GM18909 (cell line): Measurements from ENCODE around the gene SNX19.
"Not testable (repeated sequence)": the region's sequence is repeated elsewhere in the genome, so short reads cannot be mapped to it uniquely, and the experiment has no call there.

Source experiments
- ATAC-seq: cut with Tn5 transposase; IDR thresholded peaks from one replicate; pipeline ENCODE4 v1.9.1; 2021; ENCODE audit warnings: mild to moderate bottlenecking; ENCODE audit not compliant: unreplicated experiment, poor library complexity

The SNX19 gene

DNA sequence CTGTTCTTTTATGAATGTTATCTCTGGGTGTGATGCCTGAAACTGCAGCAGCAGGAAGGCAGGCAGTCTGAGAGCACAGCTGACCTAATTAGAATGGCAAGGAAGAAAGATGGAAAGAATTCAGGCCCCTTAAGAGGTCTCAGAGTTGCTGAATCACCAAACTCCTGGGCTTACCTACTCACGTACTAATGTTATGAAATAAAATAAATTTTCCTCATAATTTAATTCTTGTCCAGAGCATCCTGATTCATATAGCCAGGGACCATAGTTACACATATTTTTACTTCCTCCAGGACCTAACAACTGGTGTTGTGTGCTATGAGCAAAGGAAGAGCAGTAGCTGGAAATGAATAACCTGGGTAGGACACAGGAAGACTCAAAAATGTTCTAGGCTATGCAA is 41.9 kb downstream of the SNX19 start:
- ATAC-seq = no peak

DNA sequence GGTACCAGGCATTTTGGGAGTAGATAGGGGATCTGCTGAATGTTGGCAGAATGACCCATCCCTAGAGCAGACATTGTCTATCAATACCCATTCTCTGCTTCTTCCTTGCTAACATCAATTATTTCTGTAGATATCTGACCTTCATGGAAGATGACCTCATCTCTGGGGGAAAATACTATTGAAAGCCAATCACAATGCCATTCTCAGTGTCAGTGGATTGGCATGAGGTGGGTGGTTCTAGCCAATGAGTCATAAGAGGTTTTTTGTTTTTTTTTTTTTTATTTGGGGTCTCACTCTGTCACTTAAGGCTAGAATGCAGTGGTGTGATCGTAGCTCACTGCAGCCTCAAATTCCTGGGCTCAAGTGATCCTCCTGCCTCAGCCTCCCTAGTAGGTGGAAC is 42.5 kb downstream of the SNX19 start:
- ATAC-seq = no peak

DNA sequence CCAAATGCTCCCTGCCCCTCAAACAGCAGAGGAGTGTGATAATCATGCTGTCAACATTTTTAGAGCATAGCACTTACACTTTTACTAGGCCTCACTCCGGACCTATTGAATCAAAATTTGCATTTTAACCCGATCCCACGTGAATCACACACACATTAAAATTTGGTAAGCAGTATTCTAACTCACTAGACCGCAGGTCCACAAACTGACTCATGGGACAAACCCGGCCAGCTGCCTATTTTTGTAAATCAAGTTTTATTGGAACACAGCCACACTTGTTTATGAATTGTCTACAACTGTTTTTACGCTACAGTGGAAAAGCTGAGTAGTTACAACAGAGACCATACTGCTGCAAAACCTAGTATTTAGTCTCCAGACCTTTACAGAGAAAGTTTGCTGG is 43.3 kb downstream of the SNX19 start:
- ATAC-seq = no peak

DNA sequence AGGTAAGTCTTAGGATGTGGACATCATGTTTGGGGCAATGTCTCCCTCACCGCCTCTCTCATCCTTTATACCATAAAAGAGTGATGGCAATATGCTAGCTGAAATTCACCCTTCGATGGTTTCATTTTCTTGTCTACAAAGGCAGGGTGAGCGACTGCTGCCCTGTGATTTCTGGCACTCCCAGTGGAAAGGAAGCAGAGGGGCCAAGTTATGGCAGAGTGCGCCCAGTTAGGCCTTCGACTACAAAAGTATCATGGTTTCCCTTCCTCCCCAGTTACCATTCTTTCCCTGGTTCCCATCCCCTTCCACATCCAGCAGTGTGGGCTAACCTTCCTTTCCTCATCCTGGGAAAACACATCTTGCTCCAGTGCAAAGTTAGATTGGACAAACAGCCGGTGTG is 43.8 kb downstream of the SNX19 start:
- no peak for ATAC-seq

DNA sequence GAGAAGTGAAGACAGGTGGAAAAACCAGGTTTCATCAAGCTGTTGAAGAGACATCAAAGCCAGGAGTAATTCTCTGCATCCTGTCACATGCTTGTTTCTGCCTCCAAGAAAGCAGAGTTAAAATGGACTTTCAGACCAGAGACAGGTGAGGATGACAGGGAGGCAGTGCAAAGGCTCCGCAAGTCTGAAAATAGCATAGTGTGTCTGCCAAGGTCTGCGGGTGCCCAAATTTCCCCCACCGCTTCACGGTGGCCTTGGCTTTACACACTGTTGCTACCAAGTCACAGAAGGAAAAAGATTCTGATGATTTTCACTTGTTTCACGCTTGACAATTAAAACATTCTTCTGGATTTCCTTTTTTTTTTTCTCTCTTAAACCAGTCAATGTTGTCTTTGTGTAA is 44.2 kb downstream of the SNX19 start:
- ATAC-seq = no peak

DNA sequence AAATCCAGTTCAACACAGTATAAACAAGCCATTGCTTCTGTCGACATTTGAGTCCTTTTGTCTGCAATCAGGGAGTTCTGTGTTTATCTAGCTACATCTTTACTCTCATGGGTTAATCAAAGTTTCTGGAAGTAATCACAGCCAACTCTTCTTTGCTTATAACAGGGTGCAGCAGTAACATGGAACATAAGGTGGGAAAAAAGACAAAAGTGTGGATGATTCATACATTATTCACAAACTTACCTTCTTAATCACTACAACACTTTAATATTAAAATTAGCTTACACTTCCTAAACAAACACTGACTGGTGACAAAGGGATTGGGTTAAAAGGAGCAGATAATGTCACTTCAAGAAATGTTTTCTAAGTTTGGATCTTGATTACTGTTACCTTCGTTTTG is 44.7 kb downstream of the SNX19 start:
- no peak for ATAC-seq

DNA sequence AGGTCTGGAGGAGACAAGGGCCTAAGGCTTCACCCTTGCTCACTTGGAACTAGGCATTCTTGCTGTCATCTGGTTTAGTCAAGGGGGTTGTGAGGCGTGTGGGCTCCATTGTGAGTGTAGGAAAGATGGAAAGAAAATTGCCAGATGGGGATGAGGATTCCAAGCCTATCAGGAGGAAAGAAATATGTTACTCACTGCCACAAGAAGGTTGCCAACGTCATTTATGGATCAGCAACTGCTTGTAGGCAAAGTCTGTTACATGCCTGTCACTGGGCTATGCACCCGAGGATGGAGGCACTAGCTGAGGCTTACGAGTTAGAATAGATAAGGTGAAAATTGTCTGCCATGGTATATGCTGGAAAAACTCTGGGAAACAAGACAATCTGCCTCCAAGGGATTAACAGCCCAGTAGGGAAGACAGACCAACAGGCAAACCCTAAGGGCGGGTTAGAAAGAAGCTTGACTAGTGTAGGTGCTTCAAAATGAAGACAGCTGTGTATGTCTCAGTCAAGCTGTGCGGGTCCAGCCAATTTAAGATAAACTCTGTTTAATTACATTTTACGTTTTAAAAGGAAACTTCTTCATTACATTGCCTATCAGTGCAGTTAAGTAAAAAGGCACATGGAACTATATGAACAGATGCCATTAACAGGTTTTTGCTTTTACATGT is 47.4 kb downstream of the SNX19 start:
- no peak for ATAC-seq

DNA sequence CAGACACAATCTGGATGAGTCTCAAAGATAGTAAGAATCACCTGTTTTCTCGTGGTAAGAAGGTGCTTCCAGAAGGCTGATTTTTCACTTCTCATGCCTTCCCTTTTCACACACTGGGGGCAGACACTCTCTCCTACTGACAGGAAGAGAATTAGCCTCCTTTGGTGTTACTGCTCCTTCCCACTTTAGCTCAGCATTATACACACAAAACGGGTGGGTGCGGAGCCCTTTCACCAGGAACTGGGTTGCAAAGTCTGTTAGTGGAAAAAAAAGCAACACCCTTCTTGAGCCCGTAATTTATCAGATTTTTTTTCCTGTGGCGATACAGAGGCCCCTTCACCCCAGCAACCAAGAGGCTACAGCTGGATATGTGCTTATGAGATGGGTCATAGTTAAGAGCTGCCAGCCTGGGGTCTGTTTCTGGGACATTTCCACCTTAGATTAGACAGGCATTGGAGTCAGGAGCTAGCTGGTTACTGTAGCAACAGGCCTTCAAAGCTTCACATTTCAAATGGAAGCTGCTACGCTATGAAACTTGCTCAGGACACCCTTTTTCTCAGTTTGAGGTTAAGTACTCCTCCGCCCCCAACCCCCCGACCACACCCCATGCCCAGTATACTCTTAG is 48.1 kb downstream of the SNX19 start:
- no peak for ATAC-seq

DNA sequence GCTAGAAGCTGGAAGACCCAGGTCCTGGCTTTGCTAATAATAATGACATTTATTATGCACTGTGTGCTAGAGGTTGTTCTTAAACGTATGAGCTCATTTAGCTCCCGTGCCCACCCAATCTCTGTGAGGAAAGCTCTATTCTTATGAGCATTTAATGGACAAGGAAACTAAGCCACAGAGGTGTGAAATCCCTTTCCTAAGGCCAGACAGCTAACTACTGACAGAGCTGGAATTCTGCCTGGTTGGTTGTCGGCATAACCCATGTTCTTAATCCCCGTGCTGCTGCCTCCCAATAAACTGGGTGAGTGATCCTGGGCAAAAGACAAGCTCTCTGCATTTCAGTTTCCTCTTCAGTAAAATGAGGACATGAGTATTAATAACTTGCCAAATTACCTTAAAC is 49.4 kb downstream of the SNX19 start:
- no peak for ATAC-seq

DNA sequence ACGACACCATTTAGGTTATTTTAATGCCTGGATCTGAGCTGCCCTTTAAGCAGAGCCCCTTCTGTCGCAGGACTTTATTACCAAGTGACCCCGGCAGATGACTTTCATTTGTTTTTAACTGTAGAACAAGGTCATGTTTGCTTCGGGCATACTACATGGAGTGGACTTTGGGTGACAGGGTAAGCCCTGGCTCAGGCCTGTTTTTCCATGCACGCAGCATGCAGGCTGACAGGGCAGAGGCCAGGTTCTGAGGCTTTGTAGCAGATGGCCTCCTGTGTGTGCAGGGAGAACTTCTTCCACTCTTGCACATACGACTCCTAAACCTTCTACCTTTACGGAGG is 50.5 kb downstream of the SNX19 start:
- no peak for ATAC-seq

DNA sequence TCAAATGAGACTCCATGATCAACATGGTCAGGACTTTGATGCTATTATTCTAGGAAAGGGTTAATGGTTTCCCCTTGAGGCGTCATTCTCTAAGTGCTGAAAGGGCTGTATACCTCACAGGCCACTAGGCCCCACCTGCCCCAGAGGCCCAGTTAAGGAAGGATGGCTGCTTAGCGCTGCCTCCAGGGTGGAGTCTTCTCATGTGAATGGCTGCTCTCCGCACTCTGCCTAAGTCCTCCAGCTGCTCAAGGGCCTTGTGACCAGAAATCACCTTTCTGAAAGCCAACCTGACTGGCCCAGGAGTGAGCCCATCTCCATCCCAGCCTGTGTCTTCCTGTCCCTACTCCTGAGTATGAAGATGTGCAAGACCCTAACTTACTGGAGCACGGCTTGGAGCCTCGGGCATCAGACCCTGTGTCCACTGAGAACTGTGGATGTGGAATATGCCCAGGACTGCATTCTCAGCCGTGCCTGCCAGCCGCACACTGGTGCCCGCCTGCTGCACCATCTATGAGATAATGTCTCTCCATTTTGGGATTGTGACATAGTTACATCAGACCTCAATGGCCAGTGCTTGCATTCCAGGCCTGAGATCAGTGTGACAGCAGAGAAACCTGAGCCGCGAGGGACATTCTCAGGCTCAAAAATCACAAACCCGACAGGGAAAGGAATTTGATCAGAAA is 51.0 kb downstream of the SNX19 start:
- no peak for ATAC-seq

DNA sequence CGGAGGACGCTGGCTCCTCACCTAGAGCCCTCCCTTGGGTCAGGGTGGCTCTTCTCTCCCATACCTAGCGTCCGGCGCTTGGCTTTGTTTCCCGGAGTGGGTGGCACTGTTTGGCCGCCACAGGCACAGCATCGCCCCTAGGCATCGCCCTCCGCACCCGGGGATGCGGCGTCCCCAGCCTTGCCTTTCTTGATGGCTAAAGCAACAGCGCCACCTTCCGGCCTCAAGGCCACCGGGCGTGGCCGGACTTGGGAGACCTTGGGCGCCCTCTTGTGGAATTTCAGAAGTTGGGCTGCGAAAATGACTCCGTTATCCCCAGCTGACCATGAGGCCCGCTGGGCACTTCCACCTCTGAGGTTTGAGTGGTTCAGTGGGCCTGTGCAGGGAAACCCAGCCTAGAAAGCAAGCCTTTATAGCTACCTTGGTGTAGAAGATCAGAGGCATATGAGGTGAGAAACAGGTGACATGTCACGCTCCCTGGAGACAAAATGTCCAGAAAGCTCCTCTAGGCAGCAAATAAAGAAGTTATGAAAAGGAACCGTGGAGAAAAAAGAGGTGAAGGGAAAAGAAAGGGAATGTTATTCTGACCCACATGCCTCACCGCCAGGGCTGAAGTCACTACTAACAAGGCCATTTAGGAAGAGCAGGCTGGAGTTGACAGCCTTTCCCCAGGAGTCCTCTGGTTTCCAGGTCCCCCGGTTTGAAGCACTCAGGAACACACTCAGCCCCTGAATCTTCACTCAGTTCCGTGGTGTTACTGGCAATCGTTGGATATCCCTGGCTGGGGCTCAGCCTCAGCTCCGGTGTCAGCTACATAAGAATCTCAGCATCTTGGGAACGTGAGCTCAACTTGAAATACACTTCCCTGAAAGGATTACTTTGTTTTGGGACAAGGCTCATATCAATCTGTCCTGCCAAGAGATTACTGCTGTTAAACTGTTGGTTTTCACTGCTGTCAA is 54.1 kb downstream of the SNX19 start:
- peak; percentile 75 for ATAC-seq

DNA sequence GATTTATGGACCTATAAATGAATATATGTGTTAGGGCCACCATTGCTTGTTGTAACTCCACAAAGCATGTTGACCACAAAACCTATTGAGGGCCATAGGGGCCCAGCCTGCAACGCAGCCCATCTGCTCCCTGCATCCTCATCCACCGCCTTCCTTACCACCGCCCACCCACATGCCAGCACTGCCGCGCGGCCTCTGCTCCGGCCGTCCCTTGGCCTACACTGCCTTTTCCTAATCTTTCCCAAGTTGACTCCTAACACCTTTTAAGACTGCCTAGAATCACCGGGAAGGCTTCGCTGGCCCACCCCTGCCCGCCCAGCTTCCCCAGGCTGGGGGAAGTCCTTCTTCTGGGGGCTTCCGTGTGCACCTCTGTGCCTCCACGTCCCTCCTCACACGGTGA is 55.0 kb downstream of the SNX19 start:
- ATAC-seq = no peak

DNA sequence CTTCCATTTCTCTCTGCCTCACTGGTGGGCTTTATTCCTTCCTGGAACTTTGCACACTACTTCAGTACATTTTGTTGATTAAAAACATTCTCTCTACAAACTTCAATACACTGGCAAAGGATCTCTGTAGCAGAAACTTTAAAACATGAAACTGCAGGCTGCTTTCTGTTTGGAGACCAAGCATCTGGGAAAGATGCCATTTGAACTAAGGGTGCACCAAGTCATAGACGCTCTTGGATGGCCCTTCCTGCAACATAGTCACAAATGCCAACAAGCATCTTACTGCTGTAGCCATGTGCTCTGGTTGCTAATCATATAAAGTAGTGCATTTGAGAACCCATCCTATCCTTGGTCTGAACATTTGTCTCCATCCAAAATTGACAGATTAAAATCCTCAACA is 56.4 kb downstream of the SNX19 start:
- ATAC-seq = no peak

DNA sequence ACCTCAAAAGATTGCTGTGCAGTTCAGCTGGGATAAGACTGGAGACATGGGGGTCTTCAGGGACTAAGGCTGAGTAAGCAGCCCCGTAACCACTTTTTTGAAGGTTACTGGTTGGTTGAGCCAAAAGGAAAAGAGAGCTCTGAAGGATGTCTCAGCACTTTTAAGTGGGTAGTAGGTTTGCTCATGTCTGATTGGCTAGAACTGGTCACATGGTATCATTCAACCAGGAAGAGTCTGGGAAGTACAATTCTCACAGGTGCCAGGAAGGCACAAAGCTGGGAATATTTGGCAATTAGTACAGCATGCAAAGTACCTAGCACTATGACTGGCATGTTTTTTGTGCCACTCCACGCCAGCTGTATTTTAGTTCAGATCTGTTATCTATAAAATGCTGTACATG is 58.1 kb downstream of the SNX19 start:
- ATAC-seq = no peak

DNA sequence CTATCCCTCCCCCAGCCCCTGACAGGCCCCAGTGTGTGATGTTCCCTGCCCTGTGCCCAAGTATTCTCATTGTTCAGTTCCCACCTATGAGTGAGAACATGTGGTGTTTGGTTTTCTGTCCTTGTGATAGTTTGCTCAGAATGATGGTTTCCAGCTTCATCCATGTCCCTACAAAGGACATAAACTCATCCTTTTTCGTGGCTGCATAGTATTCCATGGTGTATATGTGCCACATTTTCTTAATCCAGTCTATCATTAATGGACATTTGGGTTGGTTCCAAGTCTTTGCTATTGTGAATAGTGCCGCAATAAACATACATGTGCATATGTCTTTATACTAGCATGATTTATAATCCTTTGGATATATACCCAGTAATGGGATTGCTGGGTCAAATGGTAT is 60.6 kb downstream of the SNX19 start:
- not testable (repeated sequence) for ATAC-seq

DNA sequence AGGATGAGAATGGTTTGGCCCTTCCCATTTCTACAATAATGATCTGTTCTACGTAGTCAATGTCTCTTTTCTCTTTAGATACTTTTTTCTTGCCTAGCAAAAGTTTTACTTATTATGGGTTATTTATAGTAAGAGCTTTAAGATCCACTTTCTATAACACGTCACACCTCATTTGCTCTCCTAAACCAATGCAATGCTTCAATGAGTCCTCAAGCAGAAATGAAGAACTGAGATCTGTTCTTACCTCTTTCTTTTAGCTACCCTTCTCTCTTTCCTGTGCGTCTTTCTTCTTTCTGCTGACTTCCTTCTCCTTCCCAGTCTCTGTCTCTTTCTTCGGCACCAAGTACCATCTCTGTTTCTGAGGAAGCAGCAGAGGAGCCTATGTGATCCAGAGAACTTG is 61.8 kb downstream of the SNX19 start:
- peak; percentile 71 for ATAC-seq

DNA sequence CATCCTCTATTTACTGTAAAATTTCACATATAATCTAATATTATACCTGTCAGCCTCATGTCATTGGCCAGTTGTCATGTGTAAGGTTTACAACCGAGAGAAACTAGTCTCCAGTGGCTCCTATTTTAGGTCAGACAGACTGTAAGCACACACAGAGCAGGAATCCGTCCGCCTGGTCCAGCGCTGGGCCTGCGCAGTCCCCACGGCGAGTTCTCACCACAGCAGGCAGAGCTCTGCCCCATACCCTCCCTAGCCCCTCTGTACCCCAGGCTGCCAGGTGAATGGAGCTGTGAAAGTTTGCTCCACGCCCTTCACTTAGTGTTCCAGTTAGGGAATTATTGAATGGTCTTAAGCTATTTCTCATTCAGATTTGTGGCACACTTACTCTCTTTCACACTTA is 63.7 kb downstream of the SNX19 start:
- ATAC-seq = no peak

DNA sequence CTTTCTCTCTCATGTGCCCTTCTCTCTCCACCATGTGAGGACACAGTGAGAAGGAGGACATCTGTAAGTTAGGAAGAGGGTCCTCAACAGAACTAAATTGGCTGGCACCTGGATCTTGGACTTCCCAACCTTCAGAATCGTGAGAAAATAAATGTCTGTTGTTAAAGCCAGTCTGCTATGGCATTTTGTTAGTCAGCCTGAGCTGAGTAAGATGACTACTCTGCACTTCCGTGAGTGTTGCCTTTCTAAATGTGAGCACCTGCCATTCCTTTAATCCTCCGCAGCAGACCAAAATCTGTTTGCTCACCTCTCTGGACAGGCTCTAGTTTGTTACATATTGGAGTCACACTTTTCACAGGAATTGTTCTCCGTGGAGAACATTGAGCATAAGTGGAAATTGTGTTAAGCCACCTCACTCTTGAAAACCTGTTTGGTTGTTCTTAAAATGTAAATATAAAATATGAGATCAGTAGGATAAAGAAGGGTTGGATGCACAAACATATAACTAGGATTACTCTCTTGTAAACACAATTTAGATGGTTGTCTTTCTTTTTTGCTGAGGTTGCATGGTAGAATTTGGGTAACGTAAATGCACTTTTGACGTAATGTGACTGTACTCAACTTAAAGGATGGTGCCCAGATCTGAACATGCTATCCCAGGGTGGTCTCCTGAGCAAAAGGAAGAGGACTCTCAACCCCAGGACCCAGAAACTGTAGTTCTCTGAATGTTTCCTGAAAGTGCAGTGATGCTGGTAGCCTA is 65.9 kb downstream of the SNX19 start:
- no peak for ATAC-seq

DNA sequence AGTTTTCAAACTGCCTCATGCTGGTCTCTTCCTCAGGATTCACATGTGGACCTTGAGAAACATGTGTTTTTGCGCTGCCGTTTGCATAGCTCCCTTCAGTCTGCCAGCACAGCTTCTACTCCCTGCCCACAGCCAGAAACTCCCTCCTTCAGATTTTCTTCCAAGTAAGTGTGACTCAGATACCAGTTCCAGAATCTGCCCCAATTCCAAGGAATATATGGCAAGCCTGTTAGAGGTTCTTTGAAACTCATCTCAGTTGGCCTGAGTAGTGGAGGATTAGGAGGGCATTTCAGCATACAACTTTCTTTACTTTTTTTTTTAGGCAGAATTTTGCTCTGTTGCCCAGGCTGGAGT is 67.1 kb downstream of the SNX19 start:
- no peak for ATAC-seq
